WERI-Rb-1 (cell line): ENCODE measurements around the gene TLR8.
"Not testable (repeated sequence)": the region's sequence is repeated elsewhere in the genome, so short reads cannot be mapped to it uniquely, and the experiment has no call there.

ENCODE experiments used
- DNase-seq: peaks from one replicate; pipeline ENCODE4 v3.0.0-alpha.2; 2020
- H3K27ac ChIP-seq: fragments of 250-450 bp; sonication (Bioruptor Pico); 2 replicates; pipeline ENCODE4 v1.5.1; 2020; ENCODE audit warnings: mild to moderate bottlenecking, moderate library complexity
- H3K27me3 ChIP-seq: fragments of 250-450 bp; sonication (Bioruptor Pico); 2 replicates; pipeline ENCODE4 v1.5.1; 2021; ENCODE audit warnings: mild to moderate bottlenecking, low read depth, moderate library complexity; ENCODE audit not compliant: insufficient read depth, severe bottlenecking
- H3K36me3 ChIP-seq: fragments of 250-450 bp; sonication (Bioruptor Pico); 2 replicates; pipeline ENCODE4 v1.5.1; 2020; ENCODE audit warnings: mild to moderate bottlenecking, moderate library complexity
- H3K4me3 ChIP-seq: 2 replicates; pipeline ENCODE4 v1.5.1; 2011; ENCODE audit warnings: low read depth, mild to moderate bottlenecking, control low read depth, low read length
- H3K9me3 ChIP-seq: fragments of 250-450 bp; sonication (Bioruptor Pico); 2 replicates; pipeline ENCODE4 v1.5.1; 2021; ENCODE audit warnings: mild to moderate bottlenecking, moderate library complexity; ENCODE audit not compliant: severe bottlenecking
- CTCF ChIP-seq: IDR thresholded peaks from 2 replicates; pipeline ENCODE4 v1.5.1; 2011; ENCODE audit warnings: low read depth, mild to moderate bottlenecking, control low read depth, inconsistent platforms, low read length

TLR8 gene

GRCh38 chrX:12958461-12958860 is 52.0 kb downstream of the TLR8 start:
- no peaks in the 10 kb centered on the region for H3K9me3 ChIP-seq
- no peaks in the 10 kb centered on the region for H3K36me3 ChIP-seq
- H3K4me3 ChIP-seq = no peak overlapping the region
- TF ChIP-seq CTCF = no peak
- no peaks in the 10 kb centered on the region for H3K27me3 ChIP-seq
- H3K27ac ChIP-seq = no peak overlapping the region
- DNase-seq = no peak

GRCh38 chrX:12961196-12961718 is 54.8 kb downstream of the TLR8 start:
- no peaks in the 10 kb centered on the region for H3K9me3 ChIP-seq
- no peaks in the 10 kb centered on the region for H3K27me3 ChIP-seq
- no peak overlapping the region for H3K4me3 ChIP-seq
- no peak for TF ChIP-seq CTCF
- H3K27ac ChIP-seq = no peak overlapping the region
- DNase-seq = no peak
- H3K36me3 ChIP-seq = no peaks in the 10 kb centered on the region

GRCh38 chrX:12962041-12962504 is 55.7 kb downstream of the TLR8 start:
- no peaks in the 10 kb centered on the region for H3K27me3 ChIP-seq
- no peak for DNase-seq
- no peak for TF ChIP-seq CTCF
- no peak overlapping the region for H3K4me3 ChIP-seq
- no peaks in the 10 kb centered on the region for H3K9me3 ChIP-seq
- no peaks in the 10 kb centered on the region for H3K36me3 ChIP-seq
- H3K27ac ChIP-seq = no peak overlapping the region

GRCh38 chrX:12963210-12963850 is 56.9 kb downstream of the TLR8 start:
- H3K36me3 ChIP-seq, H3K9me3 ChIP-seq, H3K27ac ChIP-seq, H3K4me3 ChIP-seq, DNase-seq, H3K27me3 ChIP-seq: not testable (repeated sequence)

GRCh38 chrX:12965131-12965940 is 58.9 kb downstream of the TLR8 start:
- DNase-seq = no peak
- Histone ChIP-seq H3K36me3 (no peaks in the 10 kb centered on the region), H3K27ac (no peak overlapping the region), H3K4me3 (no peak overlapping the region), H3K9me3 (no peaks in the 10 kb centered on the region), H3K27me3 (no peaks in the 10 kb centered on the region)
- no peak for TF ChIP-seq CTCF

GRCh38 chrX:12966151-12966550 is 59.7 kb downstream of the TLR8 start:
- Histone ChIP-seq H3K27me3 (no peaks in the 10 kb centered on the region), H3K27ac (no peak overlapping the region), H3K4me3 (no peak overlapping the region), H3K36me3 (no peaks in the 10 kb centered on the region), H3K9me3 (no peaks in the 10 kb centered on the region)
- TF ChIP-seq CTCF = no peak
- DNase-seq = no peak
